DMS153 treated with DMSO at 0.1 percent for 48 hours (cell line): ENCODE data around the gene HADHB.
"Not testable (repeated sequence)": the region's sequence is repeated elsewhere in the genome, so short reads cannot be mapped to it uniquely, and the experiment has no call there.

Experiments used
- DNase-seq: peaks from one replicate; lab custom pipeline; 2025; ENCODE audit not compliant: unreplicated experiment; lab: John Stamatoyannopoulos, UW

HADHB gene

DNA sequence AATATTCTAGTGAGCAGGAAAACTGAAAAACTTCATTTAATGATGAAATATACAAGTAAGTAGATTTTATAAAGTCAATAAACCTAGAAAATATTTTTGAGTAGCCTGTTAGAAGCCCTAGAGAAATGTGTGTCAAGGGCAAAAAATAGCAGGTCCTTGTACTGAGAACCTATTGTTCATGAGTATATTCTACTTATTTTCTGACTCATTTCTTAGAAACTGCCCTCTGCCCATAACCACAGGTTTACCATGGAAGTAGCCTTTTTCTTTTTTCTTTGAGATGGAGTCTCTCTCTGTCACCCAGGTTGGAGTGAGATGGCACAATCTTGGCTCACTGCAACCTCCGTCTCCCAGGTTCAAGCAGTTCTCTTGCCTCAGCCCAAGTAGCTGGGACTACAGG, 81.8 kb downstream of the HADHB start:
- DNase-seq: no peak

DNA sequence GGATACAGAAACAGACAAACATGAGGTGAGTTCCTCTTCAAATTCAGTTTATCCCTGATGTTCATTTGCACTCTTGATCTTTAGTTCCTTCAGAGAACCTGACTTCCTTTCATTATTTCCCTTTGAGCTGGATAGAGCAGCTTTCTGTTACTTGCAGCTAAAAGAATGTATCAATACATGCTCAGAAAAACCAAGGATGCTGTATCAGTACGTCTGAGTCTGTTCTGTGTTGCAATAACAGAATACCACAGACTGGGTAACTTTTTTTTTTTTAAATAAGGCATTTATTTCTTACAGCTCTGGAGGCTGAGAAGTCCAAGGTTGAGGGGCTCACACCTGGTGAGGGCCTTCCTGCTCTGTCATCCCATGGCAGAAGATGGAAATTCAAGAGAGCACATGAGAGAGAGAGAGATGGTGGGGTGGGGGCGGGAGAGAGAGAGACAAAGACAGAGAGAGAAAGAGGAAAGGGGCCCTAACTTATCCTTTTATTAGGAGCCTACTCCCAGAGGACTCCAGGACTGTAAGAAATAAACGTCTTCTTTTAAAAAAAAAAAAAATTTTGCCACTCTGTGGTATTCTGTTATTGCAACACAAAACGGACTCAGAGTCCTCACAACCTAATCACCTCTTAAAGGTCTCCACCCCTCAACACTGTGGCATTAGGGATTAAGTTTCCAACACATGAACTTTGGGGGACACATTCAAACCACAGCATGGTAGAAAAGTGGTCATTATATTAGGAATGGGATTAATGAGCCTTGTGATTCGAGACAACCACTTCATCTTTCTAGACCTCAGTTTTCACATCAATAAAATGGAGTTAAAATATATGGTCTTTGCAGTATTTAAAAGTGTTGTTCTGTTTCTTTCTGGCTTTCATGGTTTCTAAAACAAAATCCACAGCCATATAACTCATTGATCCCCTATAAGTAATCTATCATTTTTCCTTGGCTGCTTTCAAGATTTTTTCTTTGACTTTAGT, 82.8 kb downstream of the HADHB start:
- no peak for DNase-seq

DNA sequence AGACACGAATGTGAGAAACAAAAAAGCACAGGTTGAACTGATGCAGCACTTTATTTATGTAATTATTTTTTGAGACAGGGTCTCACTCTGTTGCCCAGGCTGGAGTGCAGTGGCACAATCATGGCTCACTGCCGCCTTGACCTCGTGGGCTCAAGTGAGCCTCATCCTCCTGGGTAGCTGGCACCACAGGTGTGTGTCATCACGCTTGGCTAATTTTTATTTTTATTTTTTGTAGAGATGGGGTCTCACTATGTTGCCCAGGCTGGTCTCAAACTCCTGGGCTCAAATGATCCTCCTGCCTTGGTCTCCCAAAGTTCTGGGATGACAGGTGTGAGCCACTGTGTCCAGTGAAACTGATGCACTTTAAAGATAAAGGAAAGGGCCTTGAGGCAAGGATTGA, 84.3 kb downstream of the HADHB start:
- DNase-seq: not testable (repeated sequence)

DNA sequence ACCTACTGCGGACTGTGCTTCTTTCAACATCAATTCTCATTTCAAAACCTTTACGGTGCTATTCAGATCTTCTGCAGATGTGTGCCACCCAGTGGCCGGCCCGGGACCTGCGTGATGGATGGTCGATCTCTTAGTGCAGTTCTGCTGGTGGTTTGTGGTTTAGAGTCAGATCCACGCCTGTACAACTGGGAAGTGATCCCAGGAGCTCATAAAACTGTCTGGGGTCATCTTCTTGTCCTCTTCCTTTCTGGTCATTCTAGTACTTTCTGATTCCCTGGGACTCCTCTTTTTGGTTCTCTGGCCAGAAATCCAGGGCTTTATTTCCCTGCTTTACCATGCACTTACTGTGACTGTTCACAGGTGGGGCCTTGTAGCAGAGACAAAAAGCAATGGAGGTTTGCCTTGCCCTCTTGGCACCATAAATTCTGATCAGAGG, 85.4 kb downstream of the HADHB start:
- peak; percentile 52 for DNase-seq

DNA sequence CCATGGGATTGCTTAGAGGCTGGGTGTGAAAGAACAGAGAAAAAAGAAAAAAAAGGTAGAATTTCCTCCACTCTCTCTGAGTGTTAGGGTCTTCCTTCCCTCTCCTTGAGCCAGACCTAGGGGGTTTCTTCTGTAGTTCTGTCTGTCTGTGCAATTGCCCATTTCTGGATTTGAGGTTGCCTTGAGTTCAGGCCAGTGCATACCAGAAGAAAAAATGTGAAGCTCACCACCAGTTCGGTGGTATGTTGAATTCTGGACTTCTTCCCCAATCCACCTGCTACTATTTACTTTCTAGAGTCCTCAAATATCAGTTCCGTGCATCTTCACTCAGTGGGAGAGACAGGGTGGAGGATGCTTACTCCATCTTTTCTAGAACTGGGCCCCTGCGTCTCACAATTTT, 85.9 kb downstream of the HADHB start:
- DNase-seq: no peak

DNA sequence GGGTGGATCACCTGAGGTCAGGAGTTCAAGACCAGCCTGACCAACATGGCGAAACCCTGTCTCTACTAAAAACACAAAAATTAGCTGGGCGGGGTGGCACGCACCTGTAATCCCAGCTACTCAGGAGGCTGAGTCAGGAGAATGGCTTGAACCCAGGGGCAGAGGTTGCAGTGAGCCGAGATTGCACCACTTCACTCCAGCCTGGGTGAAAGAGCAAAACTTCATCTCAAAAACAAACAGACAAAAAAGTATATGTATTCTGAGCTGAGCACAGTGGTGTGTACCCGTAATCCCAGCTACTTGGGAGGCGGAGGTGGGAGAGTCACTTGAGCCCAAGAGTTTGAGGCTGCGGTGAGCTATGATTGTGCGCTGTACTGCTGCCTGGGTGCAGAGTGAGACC, 86.6 kb downstream of the HADHB start:
- not testable (repeated sequence) for DNase-seq

DNA sequence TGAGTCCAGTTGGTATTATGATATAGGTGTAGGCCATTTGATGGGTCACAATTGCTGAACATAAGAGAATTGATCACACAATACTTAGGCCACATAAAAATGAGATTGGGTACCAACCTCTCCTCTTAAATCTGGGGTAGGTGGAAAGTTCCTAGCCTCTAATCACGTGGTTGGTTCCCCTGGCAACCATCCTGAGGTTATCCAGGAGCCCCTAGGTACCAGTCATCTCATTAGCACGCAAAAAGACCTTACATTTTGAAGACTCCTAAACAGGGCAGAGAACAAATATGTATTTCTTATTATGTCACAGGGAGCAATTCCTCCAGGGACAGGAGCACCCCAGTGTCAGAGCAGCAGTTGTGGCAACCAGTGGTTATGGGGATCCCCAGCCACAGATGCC, 88.6 kb downstream of the HADHB start:
- no peak for DNase-seq

DNA sequence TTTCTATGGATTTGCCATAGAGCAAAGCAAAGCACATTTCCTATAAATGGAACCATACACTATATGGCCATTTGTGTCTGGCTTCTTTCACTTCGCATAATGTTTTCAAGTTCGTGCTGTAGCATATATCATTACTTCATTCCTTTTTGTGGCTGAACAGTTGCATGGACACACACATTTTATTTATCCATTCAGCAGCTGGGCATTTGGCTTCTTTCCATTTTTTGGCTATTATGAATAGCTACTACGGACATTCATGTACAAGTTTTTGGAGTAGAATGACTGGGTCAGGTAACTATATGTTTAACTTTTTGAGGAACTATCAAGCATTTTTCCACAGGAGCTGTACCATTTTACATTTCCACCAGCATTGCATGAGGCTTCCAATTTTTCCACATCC, 90.5 kb downstream of the HADHB start:
- DNase-seq: no peak

DNA sequence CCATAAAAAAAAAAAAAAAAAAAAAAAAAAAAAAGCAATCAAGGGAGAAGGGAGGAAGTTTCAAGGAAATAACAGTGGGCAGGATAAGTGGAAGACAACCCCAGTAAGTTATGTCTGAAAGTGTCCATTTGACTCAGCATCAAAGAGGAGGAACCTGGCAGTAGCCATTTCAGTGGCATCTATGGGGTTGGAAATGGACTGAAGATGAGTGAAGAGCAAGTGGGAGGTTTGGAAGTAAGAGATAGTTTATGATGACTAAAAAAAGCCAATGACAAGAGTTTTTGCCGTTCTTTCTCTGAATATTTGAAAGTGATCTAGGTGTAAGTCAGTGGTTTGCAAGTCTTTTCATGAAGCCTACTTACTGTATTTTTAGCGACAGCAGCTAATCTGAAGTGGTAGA, 92.0 kb downstream of the HADHB start:
- DNase-seq: no peak

DNA sequence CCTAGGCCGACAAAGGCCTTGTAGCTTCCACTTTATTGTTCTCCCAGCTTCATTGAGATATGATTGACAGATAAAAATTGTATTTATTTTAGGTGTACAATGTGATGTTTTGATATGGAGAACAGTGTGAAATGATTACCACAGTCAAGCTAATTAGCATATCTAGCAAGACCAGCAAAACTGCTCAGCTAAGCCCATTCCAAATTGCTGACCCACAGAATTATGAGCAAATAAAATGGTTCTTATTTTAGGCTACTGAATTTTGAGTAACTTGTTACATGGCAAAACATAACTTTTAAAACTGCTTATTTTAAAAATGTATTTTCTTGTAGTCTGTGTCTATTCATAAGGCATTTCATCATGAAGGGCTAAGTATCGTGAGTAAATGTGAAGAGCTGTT, 92.6 kb downstream of the HADHB start:
- DNase-seq: no peak
